Breast epithelium (tissue), 4 donors: ENCODE measurements around the gene RBBP8NL. TPM values are rescaled to one million over a fixed set of nuclear protein-coding genes. Genes with fewer than 3 reads are reported as not detected.
A peak's percentile ranks its signal among the peaks of the same experiment; 100 is the strongest.

Source experiments
- DNase-seq, 2 donors: peaks; one replicate each; pipeline ENCODE4 v3.0.0-alpha.2; 2019; ENCODE audit warnings: low spot score in 2 of 2
- H3K27ac ChIP-seq, 2 donors: fragments of 200-600 bp; sonication (generic) in 1 of 2; one replicate each; pipeline ENCODE4 v1.5.1; 2016 to 2019; ENCODE audit warnings: mild to moderate bottlenecking in 1 of 2
- H3K27me3 ChIP-seq, 2 donors: fragments of 200-600 bp; sonication (generic) in 1 of 2; one replicate each; pipeline versions ENCODE4 v1.5.1 to v1.6.0; 2017 to 2019; ENCODE audit warnings: control low read depth in 1 of 2, mild to moderate bottlenecking in 1 of 2
- H3K36me3 ChIP-seq: fragments of 200-600 bp; one replicate; pipeline ENCODE4 v1.5.1; 2019
- H3K4me1 ChIP-seq, 2 donors: fragments of 200-600 bp; sonication (generic); one replicate each; pipeline ENCODE4 v1.5.1; 2016 to 2019; ENCODE audit warnings: control low read depth in 1 of 2
- H3K4me3 ChIP-seq, 3 donors: fragments of 200-600 bp; sonication (generic); 1 replicate in 2 of 3; 2 replicates in 1 of 3; pipeline ENCODE4 v1.5.1; 2016 to 2019; ENCODE audit warnings: mild to moderate bottlenecking in 3 of 3, moderate library complexity in 2 of 3
- H3K9me3 ChIP-seq, 2 donors: fragments of 200-600 bp; sonication (generic) in 1 of 2; one replicate each; pipeline ENCODE4 v1.5.1; 2016 to 2019; ENCODE audit warnings: control low read depth in 1 of 2
- POLR2A ChIP-seq: fragments of 450-650 bp; IDR thresholded peaks from one replicate; pipeline ENCODE4 v1.6.1; 2016; ENCODE audit warnings: antibody characterized with exemption, mild to moderate bottlenecking, moderate library complexity
- POLR2AphosphoS5 ChIP-seq, 3 donors: sonication (generic); formaldehyde crosslinking; IDR thresholded peaks; one replicate each; pipeline ENCODE4 v1.6.1; 2017; ENCODE audit warnings: antibody characterized with exemption in 3 of 3
- intact Hi-C: fragments of 100-400 bp; cut with DNase I; formaldehyde crosslinking; loops from one replicate; pipeline ENCODE4 v1.15.1; 2023; ENCODE audit warnings: low total_unique reads
- total RNA-seq, 3 donors: library from RNA; depleted of rRNA; stranded (reverse); fragments of >200 nt; gene quantifications; one replicate each; pipeline ENCODE4 v1.1.0, GENCODE V29; 2016
- TF ChIP-seq, protein P1 (sequence below), 3 donors: fragments of 450-650 bp; IDR thresholded peaks; one replicate each; pipeline ENCODE4 v1.5.1; 2016 to 2017; ENCODE audit warnings: antibody characterized with exemption in 3 of 3, mild to moderate bottlenecking in 3 of 3, moderate library complexity in 3 of 3

Gene RBBP8NL
- total RNA-seq, 3 donors from 2014 or later = 2.0 to 4.0 TPM; not detected in 1

DNA sequence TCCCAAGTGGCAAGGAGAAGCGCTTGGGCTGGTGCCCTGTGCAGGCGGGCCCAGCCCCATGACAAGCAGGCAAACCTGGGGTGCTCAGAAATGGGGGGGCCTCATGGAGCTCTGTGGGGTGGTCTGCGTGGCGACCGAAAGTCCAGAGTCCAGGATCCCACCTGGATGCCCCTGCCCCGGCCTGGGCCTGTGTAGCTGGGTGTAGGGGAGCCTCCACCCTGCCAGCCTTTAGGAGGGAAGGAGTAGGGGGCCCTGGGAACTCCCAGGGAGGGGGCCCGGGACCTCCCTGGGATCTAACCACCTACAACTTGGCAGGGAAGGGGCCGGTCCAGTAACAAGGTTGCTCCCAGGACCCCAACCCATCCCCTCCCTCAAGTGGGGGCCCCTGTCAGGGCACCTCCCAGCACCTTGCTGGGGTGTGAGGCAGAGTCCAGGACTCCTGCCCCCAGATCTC is 55.7 kb downstream of the RBBP8NL start:
- peaks cover 29 to 36% of the 10 kb centered on the region in 2 donors for H3K4me1 ChIP-seq
- no peaks in the 10 kb centered on the region for H3K36me3 ChIP-seq
- intact Hi-C loops = no loop called here
- no peak overlapping the region for H3K4me3 ChIP-seq
- H3K27ac ChIP-seq = no peak overlapping the region
- H3K9me3 ChIP-seq = no peaks in the 10 kb centered on the region
- TF ChIP-seq, protein P1, sequence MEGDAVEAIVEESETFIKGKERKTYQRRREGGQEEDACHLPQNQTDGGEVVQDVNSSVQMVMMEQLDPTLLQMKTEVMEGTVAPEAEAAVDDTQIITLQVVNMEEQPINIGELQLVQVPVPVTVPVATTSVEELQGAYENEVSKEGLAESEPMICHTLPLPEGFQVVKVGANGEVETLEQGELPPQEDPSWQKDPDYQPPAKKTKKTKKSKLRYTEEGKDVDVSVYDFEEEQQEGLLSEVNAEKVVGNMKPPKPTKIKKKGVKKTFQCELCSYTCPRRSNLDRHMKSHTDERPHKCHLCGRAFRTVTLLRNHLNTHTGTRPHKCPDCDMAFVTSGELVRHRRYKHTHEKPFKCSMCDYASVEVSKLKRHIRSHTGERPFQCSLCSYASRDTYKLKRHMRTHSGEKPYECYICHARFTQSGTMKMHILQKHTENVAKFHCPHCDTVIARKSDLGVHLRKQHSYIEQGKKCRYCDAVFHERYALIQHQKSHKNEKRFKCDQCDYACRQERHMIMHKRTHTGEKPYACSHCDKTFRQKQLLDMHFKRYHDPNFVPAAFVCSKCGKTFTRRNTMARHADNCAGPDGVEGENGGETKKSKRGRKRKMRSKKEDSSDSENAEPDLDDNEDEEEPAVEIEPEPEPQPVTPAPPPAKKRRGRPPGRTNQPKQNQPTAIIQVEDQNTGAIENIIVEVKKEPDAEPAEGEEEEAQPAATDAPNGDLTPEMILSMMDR (IDR thresholded peaks at IDR 0.05) = no peak
- TF ChIP-seq POLR2A (no peak), POLR2AphosphoS5 (IDR thresholded peaks at IDR 0.05) (no peak)
- no peaks in the 10 kb centered on the region for H3K27me3 ChIP-seq
- no peak for DNase-seq

DNA sequence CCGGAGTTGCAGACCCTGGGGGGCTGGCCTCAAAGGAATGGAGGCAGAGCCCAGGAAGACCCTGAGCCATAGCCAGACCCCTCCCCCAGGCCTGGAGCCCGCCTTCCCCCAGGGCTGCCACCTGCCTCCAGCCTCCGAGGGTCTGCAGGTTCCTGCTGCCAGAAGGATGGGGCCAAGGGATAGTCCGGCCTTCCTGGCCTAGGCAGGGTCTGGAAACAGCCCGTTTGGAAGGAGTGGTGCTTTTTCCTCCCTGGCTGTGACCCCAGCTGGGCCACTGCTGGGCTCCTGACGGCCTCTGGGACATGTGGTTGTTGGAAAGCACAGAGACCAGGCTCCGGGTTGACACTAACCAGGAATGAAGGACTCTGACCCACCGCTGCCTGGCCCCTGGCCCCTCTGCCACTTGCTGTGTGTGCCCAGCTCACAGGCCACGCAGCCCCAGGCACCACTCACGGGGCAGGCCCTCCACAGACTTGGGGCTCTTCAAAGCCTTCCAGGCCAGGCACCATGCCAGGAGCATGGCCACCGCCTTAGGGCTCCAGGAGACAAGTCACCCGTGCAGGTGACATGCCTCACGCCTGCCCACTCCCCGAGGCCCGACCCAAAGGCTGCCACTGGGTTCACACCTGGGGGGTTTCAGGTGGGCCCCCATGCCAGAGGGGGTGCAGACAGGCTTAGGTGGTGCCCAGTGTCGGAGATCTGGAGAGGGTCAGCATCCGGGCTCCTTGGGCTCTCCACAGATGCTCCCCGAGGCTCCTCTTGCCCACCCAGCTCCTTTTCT is 56.3 kb downstream of the RBBP8NL start:
- no peaks in the 10 kb centered on the region for H3K36me3 ChIP-seq
- H3K4me1 ChIP-seq = peaks cover 34% of the 10 kb centered on the region in 2 donors
- H3K27me3 ChIP-seq = no peaks in the 10 kb centered on the region
- H3K27ac ChIP-seq = peak overlapping the region; percentile 12 to 91
- TF ChIP-seq POLR2A = no peak
- intact Hi-C loops = no loop called here
- DNase-seq = no peak
- no peak overlapping the region for H3K4me3 ChIP-seq
- H3K9me3 ChIP-seq = no peaks in the 10 kb centered on the region

DNA sequence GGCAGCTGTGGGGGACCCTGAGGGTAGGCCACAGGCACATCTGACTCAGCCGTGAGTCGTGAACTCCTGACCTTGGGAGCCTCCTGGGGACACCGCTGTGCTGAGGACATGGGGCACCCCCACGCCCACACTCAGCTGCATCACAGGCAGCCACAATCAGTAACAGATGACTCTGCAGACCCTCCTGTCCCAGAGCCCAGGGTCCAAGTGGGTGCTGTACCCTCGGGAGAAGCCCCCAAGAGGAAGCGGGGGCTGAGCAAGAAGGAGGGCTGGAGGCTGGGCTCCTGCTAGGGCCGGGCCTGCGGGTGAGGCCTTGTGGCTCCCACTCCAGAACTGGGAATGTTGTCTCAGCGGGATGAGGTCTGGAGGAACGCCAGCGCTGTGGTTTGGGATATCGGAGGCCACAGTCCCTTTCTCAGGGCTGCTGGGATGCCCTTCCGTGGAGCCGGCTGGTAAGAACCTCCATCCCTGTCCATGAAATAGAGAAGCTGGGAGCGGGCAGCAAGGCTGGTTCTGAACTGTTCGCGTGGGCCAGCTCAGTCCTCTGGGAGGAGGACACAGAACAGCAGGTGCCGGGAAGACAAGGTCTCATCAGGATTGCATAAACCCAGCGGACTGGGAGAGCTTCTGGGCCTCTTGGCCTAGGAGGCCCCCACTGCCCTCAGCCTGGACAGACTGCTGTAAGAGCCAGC is 57.1 kb downstream of the RBBP8NL start:
- Histone ChIP-seq H3K4me3 (no peak overlapping the region), H3K4me1 (peaks cover 35 to 42% of the 10 kb centered on the region in 2 donors), H3K27ac (peak overlapping the region; percentile 55 to 91), H3K36me3 (no peaks in the 10 kb centered on the region), H3K9me3 (no peaks in the 10 kb centered on the region), H3K27me3 (no peaks in the 10 kb centered on the region)
- intact Hi-C loops = no loop called here
- DNase-seq = peak in 1 of 2 donors; percentile 79
- TF ChIP-seq POLR2A = no peak
- TF ChIP-seq, protein P1 (IDR thresholded peaks at IDR 0.05) = no peak
- no peak for TF ChIP-seq POLR2AphosphoS5 (IDR thresholded peaks at IDR 0.05)

DNA sequence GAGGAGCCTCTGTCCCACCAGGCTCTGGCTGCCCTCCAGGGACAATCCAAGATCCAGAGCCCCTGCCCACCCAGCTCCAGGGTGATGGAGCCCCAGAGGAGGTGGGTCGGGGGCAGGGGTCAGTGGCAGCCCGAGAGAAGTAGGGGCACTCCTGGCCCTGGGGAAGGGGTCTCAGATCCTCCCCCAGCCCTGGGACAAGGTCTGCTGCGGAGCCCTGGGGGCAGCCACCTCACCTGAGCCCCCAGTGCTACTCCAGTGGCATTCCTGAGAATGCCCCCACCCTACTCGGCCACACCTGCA is 57.6 kb downstream of the RBBP8NL start:
- H3K27me3 ChIP-seq = no peaks in the 10 kb centered on the region
- TF ChIP-seq, protein P1 (IDR thresholded peaks at IDR 0.05) = no peak
- no peak for TF ChIP-seq POLR2A
- TF ChIP-seq POLR2AphosphoS5 (IDR thresholded peaks at IDR 0.05) = no peak
- H3K9me3 ChIP-seq = no peaks in the 10 kb centered on the region
- no peaks in the 10 kb centered on the region for H3K36me3 ChIP-seq
- H3K27ac ChIP-seq = peak overlapping the region; percentile 55 to 91
- intact Hi-C loops = no loop called here
- peaks cover 35 to 43% of the 10 kb centered on the region in 2 donors for H3K4me1 ChIP-seq
- no peak overlapping the region for H3K4me3 ChIP-seq
- no peak for DNase-seq

DNA sequence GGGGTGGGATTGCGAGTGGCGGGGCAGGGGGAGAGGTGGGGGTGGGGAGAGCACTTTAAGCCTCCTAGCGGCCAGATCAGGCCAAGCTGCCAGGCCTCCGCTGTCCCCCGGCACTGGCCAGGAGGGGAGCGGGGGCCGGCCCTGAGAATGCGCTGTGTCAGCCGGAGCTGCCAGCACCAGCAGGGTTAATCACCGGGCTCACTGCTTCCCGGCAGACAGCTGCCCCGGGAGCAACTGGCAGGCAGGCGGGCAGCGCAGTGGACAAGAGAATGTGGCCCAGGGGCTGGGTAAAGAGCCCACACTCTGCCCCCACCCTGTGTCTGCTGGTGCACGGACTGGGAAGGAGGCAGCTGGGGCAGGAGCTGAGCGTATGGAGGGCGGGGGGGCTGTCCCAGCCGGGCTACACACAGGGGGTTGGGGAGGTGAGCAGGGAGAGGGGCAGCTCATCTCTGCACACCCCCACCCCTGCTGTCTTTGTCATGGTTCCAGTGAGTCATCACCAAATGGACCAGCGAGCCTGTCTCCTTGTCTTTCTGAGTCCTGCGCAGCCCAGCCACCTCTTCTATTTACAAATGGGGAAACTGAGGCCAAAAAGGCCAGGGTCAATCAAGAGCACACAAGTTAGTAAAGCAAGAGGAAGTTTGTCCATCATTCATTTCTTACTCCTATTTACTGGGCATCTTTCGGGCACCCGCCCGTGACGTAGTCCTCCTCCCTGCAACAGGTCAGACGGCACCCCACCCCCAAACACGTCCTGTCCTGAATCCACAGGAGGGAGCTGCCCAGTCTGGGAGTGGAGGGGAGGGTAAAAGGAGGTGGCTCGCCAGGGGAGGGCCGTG is 58.1 kb downstream of the RBBP8NL start:
- H3K27me3 ChIP-seq = no peaks in the 10 kb centered on the region
- peaks cover 35 to 43% of the 10 kb centered on the region in 2 donors for H3K4me1 ChIP-seq
- intact Hi-C loops = no loop called here
- no peak for DNase-seq
- peak overlapping the region; percentile 55 to 91 for H3K27ac ChIP-seq
- no peaks in the 10 kb centered on the region for H3K36me3 ChIP-seq
- no peaks in the 10 kb centered on the region for H3K9me3 ChIP-seq
- TF ChIP-seq, protein P1 (IDR thresholded peaks at IDR 0.05) = no peak
- TF ChIP-seq POLR2AphosphoS5 (IDR thresholded peaks at IDR 0.05) (no peak), POLR2A (no peak)
- peak overlapping the region in 2 of 3 donors; percentile 83 to 86 for H3K4me3 ChIP-seq
